ENCODE data around the gene RAP1GDS1.

RAP1GDS1 gene

DNA sequence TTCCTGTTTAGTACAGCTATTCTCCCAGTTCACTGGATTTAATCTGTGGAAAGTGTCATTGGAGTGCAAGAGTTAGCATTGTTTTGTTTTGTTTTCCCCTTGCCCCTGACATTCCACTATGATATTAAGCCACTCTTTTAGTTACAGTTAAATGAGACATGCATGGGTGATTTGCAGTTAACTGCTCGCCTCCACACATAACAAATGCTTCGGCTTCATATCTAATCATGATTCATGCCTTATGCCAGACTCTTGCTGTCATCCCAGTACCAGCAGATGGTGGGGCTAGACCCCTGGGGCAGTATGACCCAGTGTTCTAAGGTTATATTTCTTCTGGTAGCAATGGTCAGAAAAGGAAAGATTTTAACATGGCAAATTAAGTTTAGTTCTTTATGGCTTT lies 80.1 kb downstream of the RAP1GDS1 start:
- TF ChIP-seq, protein P1, sequence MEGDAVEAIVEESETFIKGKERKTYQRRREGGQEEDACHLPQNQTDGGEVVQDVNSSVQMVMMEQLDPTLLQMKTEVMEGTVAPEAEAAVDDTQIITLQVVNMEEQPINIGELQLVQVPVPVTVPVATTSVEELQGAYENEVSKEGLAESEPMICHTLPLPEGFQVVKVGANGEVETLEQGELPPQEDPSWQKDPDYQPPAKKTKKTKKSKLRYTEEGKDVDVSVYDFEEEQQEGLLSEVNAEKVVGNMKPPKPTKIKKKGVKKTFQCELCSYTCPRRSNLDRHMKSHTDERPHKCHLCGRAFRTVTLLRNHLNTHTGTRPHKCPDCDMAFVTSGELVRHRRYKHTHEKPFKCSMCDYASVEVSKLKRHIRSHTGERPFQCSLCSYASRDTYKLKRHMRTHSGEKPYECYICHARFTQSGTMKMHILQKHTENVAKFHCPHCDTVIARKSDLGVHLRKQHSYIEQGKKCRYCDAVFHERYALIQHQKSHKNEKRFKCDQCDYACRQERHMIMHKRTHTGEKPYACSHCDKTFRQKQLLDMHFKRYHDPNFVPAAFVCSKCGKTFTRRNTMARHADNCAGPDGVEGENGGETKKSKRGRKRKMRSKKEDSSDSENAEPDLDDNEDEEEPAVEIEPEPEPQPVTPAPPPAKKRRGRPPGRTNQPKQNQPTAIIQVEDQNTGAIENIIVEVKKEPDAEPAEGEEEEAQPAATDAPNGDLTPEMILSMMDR (IDR thresholded peaks at IDR 0.05; ENCODE audit: low read depth, low read length), result no peak
- TF ChIP-seq MYC (IDR thresholded peaks at IDR 0.05; ENCODE audit: low read depth, low read length) (no peak), POLR2A (IDR thresholded peaks at IDR 0.05; ENCODE audit: extremely low read depth, insufficient read length) (no peak)
- TF ChIP-seq, protein P2, sequence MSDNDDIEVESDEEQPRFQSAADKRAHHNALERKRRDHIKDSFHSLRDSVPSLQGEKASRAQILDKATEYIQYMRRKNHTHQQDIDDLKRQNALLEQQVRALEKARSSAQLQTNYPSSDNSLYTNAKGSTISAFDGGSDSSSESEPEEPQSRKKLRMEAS (IDR thresholded peaks at IDR 0.05; ENCODE audit: low read depth, low read length), result no peak
- no peak overlapping the region for H3K4me3 ChIP-seq (ENCODE audit: low read depth, low read length)
- DNase-seq (ENCODE audit: low read depth), result no peak

DNA sequence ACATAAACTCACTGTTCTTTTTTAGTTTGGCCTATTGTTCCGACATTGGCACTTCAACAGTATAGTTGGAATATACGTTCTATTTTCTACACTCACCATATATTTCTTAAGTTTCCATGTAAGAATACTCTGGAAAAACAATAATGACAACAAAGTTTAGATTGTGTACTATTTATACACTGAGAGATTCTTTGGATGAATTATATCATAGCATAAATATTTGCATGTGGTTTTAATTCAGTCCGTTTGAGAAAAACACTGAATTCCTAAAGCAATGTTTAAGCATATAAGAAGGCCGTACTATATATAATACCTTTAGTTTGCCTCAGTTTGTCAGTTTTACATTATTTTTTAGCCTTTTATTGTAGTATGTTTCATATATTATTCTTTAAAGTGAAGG lies 82.4 kb downstream of the RAP1GDS1 start:
- DNase-seq (ENCODE audit: low read depth), result no peak
- TF ChIP-seq, protein P1 (IDR thresholded peaks at IDR 0.05; ENCODE audit: low read depth, low read length), result no peak
- TF ChIP-seq, protein P2 (IDR thresholded peaks at IDR 0.05; ENCODE audit: low read depth, low read length), result no peak
- no peak for TF ChIP-seq MYC (IDR thresholded peaks at IDR 0.05; ENCODE audit: low read depth, low read length)
- no peak for TF ChIP-seq POLR2A (IDR thresholded peaks at IDR 0.05; ENCODE audit: extremely low read depth, insufficient read length)
- H3K4me3 ChIP-seq (ENCODE audit: low read depth, low read length), result no peak overlapping the region

DNA sequence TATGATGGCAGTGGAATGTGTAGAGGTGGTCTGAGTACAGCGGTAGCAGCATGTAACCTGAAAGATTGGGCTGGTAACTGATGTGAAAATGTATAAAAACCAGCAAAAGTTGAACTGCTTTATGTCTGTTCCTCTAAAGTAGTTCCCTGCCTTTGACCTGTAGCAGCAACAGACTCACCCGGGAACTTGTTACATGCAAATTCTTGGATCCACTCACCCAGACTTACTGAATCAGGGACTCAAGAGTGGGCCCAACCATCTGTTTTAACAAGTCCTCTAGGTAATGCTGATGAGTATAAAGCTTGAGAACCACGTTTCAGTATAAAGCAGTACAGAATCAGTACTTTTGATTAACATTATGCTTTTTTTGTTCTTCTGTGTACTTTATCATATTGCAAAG lies 84.7 kb downstream of the RAP1GDS1 start:
- DNase-seq (ENCODE audit: low read depth), result no peak
- no peak overlapping the region for H3K4me3 ChIP-seq (ENCODE audit: low read depth, low read length)
- TF ChIP-seq MYC (IDR thresholded peaks at IDR 0.05; ENCODE audit: low read depth, low read length) (no peak), POLR2A (IDR thresholded peaks at IDR 0.05; ENCODE audit: extremely low read depth, insufficient read length) (no peak)
- TF ChIP-seq, protein P2 (IDR thresholded peaks at IDR 0.05; ENCODE audit: low read depth, low read length), result no peak

DNA sequence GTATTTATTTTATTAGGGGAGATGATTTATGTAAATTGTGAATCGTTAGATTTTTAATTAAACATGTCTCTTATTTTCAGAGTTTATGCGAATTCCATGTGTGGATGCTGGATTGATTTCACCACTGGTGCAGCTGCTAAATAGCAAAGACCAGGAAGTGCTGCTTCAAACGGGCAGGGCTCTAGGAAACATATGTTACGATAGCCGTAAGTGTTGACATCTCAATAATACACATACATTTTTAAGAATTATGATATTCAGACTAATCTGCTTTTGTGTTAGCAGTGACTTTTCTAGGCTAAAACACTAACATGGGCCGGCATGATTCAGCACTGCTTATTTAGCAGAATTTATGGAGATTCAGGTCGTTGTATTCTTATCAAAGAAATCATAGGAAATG lies 91.2 kb downstream of the RAP1GDS1 start:
- no peak for DNase-seq (ENCODE audit: low read depth)
- H3K4me3 ChIP-seq (ENCODE audit: low read depth, low read length), result no peak overlapping the region
- TF ChIP-seq MYC (IDR thresholded peaks at IDR 0.05; ENCODE audit: low read depth, low read length) (no peak), POLR2A (IDR thresholded peaks at IDR 0.05; ENCODE audit: extremely low read depth, insufficient read length) (no peak)
- TF ChIP-seq, protein P2 (IDR thresholded peaks at IDR 0.05; ENCODE audit: low read depth, low read length), result no peak
- TF ChIP-seq, protein P1 (IDR thresholded peaks at IDR 0.05; ENCODE audit: low read depth, low read length), result no peak

DNA sequence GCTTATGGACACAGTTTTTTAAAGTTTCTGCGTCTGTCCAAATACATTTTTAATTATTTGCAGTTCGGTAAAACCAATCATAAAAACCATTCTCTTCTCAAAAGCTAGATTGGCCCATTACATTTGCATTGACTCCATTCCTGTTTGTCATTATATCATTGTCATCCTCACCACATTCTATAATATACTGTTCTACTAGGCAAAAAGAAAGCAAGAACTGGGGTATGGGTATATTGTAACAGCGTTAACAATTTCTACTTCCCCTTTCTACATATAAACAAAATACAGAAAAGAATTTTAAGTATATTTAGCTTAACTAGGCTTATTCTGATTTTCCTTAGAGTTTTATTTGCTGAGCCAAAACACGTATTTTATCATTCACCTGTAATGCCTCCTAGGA lies 91.8 kb downstream of the RAP1GDS1 start:
- TF ChIP-seq MYC (IDR thresholded peaks at IDR 0.05; ENCODE audit: low read depth, low read length), result no peak
- TF ChIP-seq POLR2A (IDR thresholded peaks at IDR 0.05; ENCODE audit: extremely low read depth, insufficient read length), result no peak
- TF ChIP-seq, protein P1 (IDR thresholded peaks at IDR 0.05; ENCODE audit: low read depth, low read length), result no peak
- TF ChIP-seq, protein P2 (IDR thresholded peaks at IDR 0.05; ENCODE audit: low read depth, low read length), result no peak
- DNase-seq (ENCODE audit: low read depth), result no peak
- H3K4me3 ChIP-seq (ENCODE audit: low read depth, low read length), result no peak overlapping the region

DNA sequence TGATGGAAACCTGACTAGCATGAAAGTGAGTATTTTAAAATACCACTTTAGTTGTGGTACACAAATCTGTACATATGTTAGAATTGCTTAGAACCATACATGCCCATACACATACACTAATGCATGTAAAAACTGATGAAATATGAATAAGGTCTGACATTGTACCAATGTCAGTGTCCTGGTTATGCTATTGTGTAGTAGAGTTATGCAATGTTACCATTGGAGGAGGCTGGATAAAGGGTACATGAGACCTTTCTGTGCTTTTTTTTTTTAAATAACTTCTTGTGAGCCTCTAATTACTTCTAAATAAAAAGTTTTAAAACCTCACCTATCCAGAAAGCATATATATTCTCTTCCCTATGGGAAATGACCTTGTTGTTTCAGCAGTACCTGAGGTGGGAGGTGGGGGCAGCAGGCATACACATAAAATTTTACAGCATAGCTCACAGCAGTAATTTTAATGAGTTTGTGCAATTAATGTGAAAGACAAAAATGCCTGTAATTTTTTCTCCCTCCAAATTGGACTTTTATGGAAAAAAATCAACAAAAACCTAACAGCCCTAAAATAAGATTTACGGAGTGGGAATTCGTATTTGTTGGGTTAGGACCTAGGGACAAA lies 97.6 kb downstream of the RAP1GDS1 start:
- TF ChIP-seq, protein P1 (IDR thresholded peaks at IDR 0.05; ENCODE audit: low read depth, low read length), result no peak
- TF ChIP-seq, protein P2 (IDR thresholded peaks at IDR 0.05; ENCODE audit: low read depth, low read length), result no peak
- no peak for TF ChIP-seq MYC (IDR thresholded peaks at IDR 0.05; ENCODE audit: low read depth, low read length)
- no peak for TF ChIP-seq POLR2A (IDR thresholded peaks at IDR 0.05; ENCODE audit: extremely low read depth, insufficient read length)

More for the DNA sequence above, 97.6 kb downstream of the RAP1GDS1 start:
- no peak overlapping the region for H3K4me3 ChIP-seq (ENCODE audit: low read depth, low read length)
- DNase-seq (ENCODE audit: low read depth), result no peak

Measured in NB4 (cell line).